NCI-H510A treated with DMSO at 0.1 percent for 48 hours (cell line): ENCODE results near the gene ARHGAP9.
"Not testable (repeated sequence)": the region's sequence is repeated elsewhere in the genome, so short reads cannot be mapped to it uniquely, and the experiment has no call there.

Experiments used
- DNase-seq: peaks from one replicate; lab custom pipeline; 2025; lab: John Stamatoyannopoulos, UW

Gene ARHGAP9

GRCh38 chr12:57434517-57435223, 45.0 kb downstream of the ARHGAP9 start, which contains the start of gene INHBC:
INHBC (plus strand) TSS chr12:57434784; CDS start chr12:57434887, 103 bp downstream.
- no peak for DNase-seq

GRCh38 chr12:57433370-57433769, 46.3 kb downstream of the ARHGAP9 start:
- DNase-seq = no peak

GRCh38 chr12:57431654-57432188, 47.9 kb downstream of the ARHGAP9 start:
- DNase-seq = no peak

GRCh38 chr12:57430931-57431566, 48.6 kb downstream of the ARHGAP9 start, which contains the start of gene R3HDM2:
R3HDM2 (minus strand) TSS chr12:57431043; CDS start chr12:57310428, 120,615 bp downstream.
- DNase-seq = peak; percentile 98

- DNase-seq = peak; percentile 89
Measured at GRCh38 chr12:57430112-57430930, 49.3 kb downstream of the ARHGAP9 start.

GRCh38 chr12:57429473-57430111, 50.1 kb downstream of the ARHGAP9 start:
- DNase-seq = no peak

- no peak for DNase-seq
Measured at GRCh38 chr12:57428965-57429364, 50.7 kb downstream of the ARHGAP9 start.

GRCh38 chr12:57426948-57427347, 52.7 kb downstream of the ARHGAP9 start:
- DNase-seq = not testable (repeated sequence)
